UCSD-AML1 (cell line): Measurements from ENCODE around the gene SLX1B.
"Not testable (repeated sequence)": the region's sequence is repeated elsewhere in the genome, so short reads cannot be mapped to it uniquely, and the experiment has no call there.

Experiments used
- DNase-seq: peaks from one replicate; lab custom pipeline; 2025; ENCODE audit not compliant: unreplicated experiment; lab: John Stamatoyannopoulos, UW

Gene SLX1B

GRCh38 chr16:29454269-29454668 is at the start of gene SLX1B, which contains the start of gene BOLA2:
SLX1B (plus strand) TSS chr16:29454533.
BOLA2 (minus strand) TSS chr16:29454351; CDS start chr16:29454253, 98 bp downstream.
- not testable (repeated sequence) for DNase-seq

GRCh38 chr16:29405249-29405648 is 49.1 kb upstream of the SLX1B start:
- not testable (repeated sequence) for DNase-seq

GRCh38 chr16:29423587-29423986 is 30.7 kb upstream of the SLX1B start:
- DNase-seq = not testable (repeated sequence)

GRCh38 chr16:29425390-29425789 is 28.9 kb upstream of the SLX1B start:
- DNase-seq = not testable (repeated sequence)

GRCh38 chr16:29453754-29454153 is 579 bp upstream of the SLX1B start:
- not testable (repeated sequence) for DNase-seq

- not testable (repeated sequence) for DNase-seq
These were observed 495 bp downstream of the SLX1B start for GRCh38 chr16:29454828-29455227.

- not testable (repeated sequence) for DNase-seq
These were observed 3.3 kb downstream of the SLX1B start for GRCh38 chr16:29457660-29458059.

GRCh38 chr16:29459706-29460646 is 5.6 kb downstream of the SLX1B start, which contains the start of gene SULT1A4:
SULT1A4 (plus strand) TSS chr16:29459913; CDS start chr16:29461386, 1,473 bp downstream.
- DNase-seq = not testable (repeated sequence)

GRCh38 chr16:29460647-29461030 is 6.3 kb downstream of the SLX1B start:
- not testable (repeated sequence) for DNase-seq

- not testable (repeated sequence) for DNase-seq
These were observed 11.9 kb downstream of the SLX1B start for GRCh38 chr16:29465985-29466824.

- DNase-seq = not testable (repeated sequence)
These were observed 12.6 kb downstream of the SLX1B start for GRCh38 chr16:29466904-29467303.

GRCh38 chr16:29467654-29468366 is 13.5 kb downstream of the SLX1B start:
- not testable (repeated sequence) for DNase-seq

- DNase-seq = not testable (repeated sequence)
These were observed 15.3 kb downstream of the SLX1B start for GRCh38 chr16:29469660-29470059.

- DNase-seq = not testable (repeated sequence)
These were observed 17.7 kb downstream of the SLX1B start for GRCh38 chr16:29472065-29472464.

- DNase-seq = not testable (repeated sequence)
These were observed 27.9 kb downstream of the SLX1B start for GRCh38 chr16:29482276-29482675.

GRCh38 chr16:29506308-29506707 is 52.0 kb downstream of the SLX1B start, which contains the start of gene NPIPB12:
NPIPB12 (minus strand) TSS chr16:29506408.
- not testable (repeated sequence) for DNase-seq
